ENCODE data around the gene IL18BP.

The IL18BP gene

DNA sequence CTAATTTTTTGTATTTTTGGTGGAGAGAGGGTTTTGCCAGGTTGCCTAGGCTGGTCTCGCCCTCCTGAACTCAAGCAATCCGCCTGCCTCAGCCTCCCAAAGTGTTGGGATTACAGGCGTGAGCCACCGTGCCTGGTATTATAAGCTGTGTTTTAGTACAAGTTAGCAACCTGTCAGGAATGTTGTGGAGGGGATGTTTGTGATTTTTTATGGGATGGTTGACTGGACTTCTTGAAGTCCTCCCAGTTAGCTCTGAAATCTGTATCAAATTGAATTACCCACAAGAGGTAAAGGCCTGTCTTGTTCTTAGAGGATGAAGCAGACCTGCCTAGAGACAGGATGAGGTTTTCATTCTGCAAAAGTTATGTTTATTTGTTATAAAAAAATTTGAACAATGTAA, 34.1 kb upstream of the IL18BP start:
- TF ChIP-seq, protein P1, sequence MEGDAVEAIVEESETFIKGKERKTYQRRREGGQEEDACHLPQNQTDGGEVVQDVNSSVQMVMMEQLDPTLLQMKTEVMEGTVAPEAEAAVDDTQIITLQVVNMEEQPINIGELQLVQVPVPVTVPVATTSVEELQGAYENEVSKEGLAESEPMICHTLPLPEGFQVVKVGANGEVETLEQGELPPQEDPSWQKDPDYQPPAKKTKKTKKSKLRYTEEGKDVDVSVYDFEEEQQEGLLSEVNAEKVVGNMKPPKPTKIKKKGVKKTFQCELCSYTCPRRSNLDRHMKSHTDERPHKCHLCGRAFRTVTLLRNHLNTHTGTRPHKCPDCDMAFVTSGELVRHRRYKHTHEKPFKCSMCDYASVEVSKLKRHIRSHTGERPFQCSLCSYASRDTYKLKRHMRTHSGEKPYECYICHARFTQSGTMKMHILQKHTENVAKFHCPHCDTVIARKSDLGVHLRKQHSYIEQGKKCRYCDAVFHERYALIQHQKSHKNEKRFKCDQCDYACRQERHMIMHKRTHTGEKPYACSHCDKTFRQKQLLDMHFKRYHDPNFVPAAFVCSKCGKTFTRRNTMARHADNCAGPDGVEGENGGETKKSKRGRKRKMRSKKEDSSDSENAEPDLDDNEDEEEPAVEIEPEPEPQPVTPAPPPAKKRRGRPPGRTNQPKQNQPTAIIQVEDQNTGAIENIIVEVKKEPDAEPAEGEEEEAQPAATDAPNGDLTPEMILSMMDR (IDR thresholded peaks at IDR 0.05; ENCODE audit: insufficient read depth, low read depth, low read length, missing control alignments), result no peak
- H3K4me3 ChIP-seq (ENCODE audit: low read length), result no peak overlapping the region
- DNase-seq (ENCODE audit: low read depth), result no peak

DNA sequence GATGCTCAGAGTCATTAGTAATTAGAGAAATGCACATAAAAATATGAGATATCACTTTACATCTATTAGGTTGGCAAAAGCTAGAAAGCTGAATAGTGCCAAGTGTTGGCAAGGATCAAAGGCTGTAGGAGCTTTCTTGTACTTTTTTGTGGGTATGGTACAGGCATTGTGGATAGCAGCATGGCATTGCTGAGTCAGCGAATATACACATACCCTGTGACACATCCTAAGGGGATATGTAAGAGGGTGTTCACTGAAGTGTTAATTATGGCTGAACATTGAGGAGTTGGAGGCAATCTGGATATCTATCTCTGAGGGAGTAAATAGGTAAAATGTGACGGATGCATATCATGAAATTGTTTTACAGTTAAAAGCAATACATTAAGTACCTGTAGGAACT, 27.0 kb upstream of the IL18BP start:
- no peak overlapping the region for H3K4me3 ChIP-seq (ENCODE audit: low read length)

DNA sequence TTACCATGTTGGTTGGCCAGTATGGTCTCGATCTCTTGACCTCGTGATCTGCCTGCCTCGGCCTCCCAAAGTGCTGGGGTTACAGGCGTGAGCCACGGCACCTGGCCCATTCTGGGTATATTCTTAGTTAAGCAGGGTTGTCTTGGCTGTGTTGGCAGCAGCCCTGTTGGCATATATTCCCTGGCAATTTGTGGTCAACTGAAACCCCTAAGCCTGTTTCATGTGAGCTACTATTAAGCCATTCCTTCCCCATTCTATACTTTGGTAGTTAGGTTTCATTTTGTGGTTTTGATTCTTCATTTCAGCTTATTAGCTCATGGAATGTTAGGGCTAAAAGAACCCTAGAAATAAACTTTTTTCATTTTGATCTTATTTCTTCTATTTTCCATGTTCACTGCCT, 22.2 kb upstream of the IL18BP start:
- TF ChIP-seq, protein P1 (IDR thresholded peaks at IDR 0.05; ENCODE audit: insufficient read depth, low read depth, low read length, missing control alignments), result no peak
- DNase-seq (ENCODE audit: low read depth), result no peak
- H3K4me3 ChIP-seq (ENCODE audit: low read length), result no peak overlapping the region

More for the DNA sequence above, 27.0 kb upstream of the IL18BP start:
- TF ChIP-seq, protein P1 (IDR thresholded peaks at IDR 0.05; ENCODE audit: insufficient read depth, low read depth, low read length, missing control alignments), result no peak
- no peak for DNase-seq (ENCODE audit: low read depth)

DNA sequence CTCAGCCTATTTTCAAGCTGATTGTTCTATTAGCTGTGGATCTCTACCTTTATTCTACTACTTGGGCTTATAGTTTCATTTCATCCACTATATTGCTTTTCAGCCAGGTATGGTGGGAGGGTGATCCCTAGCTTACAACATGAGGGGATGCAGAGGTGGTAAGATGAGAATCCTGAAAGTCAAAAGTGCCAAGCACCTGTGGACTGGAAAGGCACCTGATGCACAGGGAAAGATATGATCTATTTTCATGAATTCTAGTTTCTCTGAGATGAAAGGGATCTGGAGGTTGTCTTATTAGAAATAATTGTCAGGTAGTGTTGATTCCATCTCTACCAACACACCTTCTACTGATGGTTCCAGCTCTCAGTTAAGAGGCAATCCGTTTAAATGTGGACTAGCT, 21.6 kb upstream of the IL18BP start:
- TF ChIP-seq, protein P1 (IDR thresholded peaks at IDR 0.05; ENCODE audit: insufficient read depth, low read depth, low read length, missing control alignments), result no peak
- no peak overlapping the region for H3K4me3 ChIP-seq (ENCODE audit: low read length)
- DNase-seq (ENCODE audit: low read depth), result no peak

DNA sequence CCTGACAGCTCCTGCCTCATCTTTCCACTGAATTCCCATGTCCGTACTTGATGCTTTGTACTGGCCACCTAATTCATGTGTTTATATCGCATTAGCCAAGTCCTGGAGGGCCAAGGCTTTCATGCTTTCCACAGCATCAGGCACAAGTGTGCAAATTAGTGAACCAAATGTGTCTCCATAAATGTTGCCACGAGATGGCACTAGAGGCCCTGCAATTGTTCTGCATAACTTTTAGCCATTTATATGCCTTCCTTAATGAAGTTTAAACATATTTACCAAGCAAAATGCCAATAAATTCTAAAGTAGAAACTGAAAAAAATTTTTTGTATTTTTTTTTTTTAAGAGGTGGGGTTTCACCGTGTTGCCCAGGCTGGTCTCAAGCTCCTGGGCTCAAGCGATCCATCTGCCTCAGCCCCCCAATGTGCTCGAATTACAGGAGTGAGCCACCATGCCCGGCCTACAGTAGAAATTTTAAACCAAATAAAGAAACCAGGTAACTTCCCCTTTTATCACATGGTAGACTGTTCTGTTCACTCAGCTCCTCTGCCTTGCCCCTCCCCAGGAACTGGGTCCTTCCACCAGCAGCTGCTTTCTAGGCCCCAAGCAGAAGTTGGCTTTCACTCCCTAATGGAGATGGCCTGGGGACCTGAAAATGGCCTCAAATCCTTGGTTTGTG, 20.8 kb upstream of the IL18BP start:
- peak; percentile 59 for DNase-seq (ENCODE audit: low read depth)
- H3K4me3 ChIP-seq (ENCODE audit: low read length), result no peak overlapping the region
- TF ChIP-seq, protein P1 (IDR thresholded peaks at IDR 0.05; ENCODE audit: insufficient read depth, low read depth, low read length, missing control alignments), result peak; percentile 76

DNA sequence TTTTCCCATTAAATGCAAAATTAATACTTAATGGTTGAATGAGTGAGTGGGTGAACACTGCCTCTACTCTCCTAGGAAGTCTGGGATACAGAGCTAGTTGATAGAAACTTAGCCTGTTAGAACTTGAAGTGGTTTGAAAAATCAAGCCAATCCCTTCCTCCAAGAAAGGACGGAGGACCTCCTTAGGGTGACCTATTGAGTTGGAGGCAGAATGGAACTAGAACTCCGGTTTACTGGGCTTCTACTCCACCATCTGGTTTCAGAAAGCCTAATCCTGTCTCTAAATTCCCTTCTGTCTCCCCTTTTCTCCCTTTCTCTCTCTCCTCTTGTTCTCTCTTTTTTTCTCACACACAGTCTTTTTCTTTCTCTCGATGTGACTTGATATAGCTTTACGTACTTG, 19.6 kb upstream of the IL18BP start:
- DNase-seq (ENCODE audit: low read depth), result no peak
- TF ChIP-seq, protein P1 (IDR thresholded peaks at IDR 0.05; ENCODE audit: insufficient read depth, low read depth, low read length, missing control alignments), result no peak
- H3K4me3 ChIP-seq (ENCODE audit: low read length), result no peak overlapping the region

DNA sequence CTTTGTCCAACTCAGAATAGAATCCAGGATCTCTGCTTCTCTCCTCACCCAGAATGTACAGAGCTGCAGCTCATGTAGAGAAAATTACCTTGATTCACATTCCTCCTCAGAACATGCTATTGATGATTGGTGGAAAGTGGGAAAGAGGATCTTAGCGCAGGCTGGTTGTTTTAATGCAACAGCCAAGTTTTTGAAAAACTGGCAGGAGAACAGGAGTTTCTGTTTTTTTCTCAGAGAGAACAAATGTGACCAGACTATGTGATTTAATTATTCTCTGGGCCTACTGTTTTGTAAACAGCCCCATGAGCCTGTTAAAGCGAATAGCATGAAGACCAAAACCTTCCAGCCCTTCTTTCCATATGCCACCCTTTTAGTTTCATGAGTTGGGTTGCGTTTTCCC, 19.1 kb upstream of the IL18BP start:
- H3K4me3 ChIP-seq (ENCODE audit: low read length), result no peak overlapping the region
- TF ChIP-seq, protein P1 (IDR thresholded peaks at IDR 0.05; ENCODE audit: insufficient read depth, low read depth, low read length, missing control alignments), result no peak
- DNase-seq (ENCODE audit: low read depth), result no peak

Measured in epithelial cell of esophagus (primary cell).